ENCODE measurements around the gene PLEKHG2. TPM values are rescaled to one million over a fixed set of nuclear protein-coding genes. Genes with fewer than 3 reads are reported as not detected.

Gene PLEKHG2
- polyA plus RNA-seq, 2 of the 4 experiments (the other 2 are of a cell fraction), result 21.6 to 41.7 TPM

DNA sequence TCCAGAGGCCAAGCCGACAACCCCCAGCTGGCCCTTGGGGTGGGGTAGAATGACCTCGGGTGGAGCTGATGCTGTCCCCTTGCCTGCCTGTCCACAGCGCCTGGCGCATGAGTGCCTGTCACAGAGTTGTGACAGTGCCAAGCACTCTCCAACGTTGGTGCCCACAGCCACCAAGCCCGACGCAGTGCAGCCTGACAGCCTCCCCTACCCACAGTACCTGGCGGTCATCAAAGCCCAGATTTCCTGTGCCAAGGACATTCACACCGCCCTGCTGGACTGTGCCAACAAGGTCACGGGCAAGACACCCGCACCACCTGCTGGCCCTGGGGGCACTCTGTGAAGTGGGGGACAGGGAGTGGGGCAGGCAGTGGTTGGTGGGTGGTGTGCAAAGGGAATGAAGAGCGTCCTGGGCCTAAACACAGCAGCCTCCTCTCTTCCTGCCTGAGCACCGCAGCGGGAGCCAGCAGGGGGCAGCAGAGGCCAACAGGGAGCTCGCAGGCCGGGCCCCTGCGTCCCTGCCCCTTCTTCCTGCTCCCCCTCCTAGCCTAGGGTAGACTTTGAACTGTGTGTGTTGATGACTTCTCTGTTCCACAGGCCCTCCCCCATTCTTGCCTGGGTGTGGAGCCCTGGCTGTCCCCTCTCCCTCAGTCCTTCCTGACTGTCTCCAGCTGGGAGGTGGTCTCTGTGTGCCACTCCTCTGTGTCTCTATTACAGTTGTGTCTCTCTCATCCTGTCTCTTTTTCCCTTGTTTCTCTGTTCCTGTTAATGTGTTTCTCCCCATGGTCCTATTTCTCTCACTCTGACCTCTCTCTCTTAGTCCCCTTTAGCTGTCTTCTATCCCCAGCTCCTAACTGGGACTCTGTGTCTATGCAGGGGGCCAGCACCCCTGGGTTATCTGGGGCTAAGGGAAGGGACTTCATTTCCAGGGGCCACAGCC is 14.8 kb upstream of the PLEKHG2 start:
- 31% methylated on average over 17 of the region's 17 CpGs for WGBS (ENCODE audit: missing lambda C conversion rate)
- peak overlapping the region; percentile 22; the same call in 2 of the 3 replicates for H3K4me3 ChIP-seq

More for the DNA sequence above, 14.8 kb upstream of the PLEKHG2 start:
- peak; percentile 96 for FAIRE-seq
- Histone ChIP-seq H3K9me3 (no peaks in the 10 kb centered on the region), H3K4me1 (peaks cover 56% of the 10 kb centered on the region), H3K4me2 (peak overlapping the region; percentile 85), H3K27ac (peak overlapping the region; percentile 92 to 99)
- peak; percentile 98 to 99 for DNase-seq (ENCODE audit: low read depth in 1 of 2, low spot score in 1 of 2)
- ATAC-seq, result peak; percentile 52 to 84
- TF ChIP-seq RAD21 (conservative IDR thresholded peaks at IDR 0.05 in 1 of 2, IDR thresholded peaks at IDR 0.05 in 1 of 2), result peak; percentile 100
- peak; percentile 92; the same call in 1 of the 2 replicates for TF ChIP-seq RCOR1 (IDR thresholded peaks at IDR 0.05; ENCODE audit: low read depth, low read length)
- peak; percentile 86; the same call in 1 of the 2 replicates for TF ChIP-seq POLR2AphosphoS2 (conservative IDR thresholded peaks at IDR 0.05; ENCODE audit: low read length)
- TF ChIP-seq ZC3H11A (IDR thresholded peaks at IDR 0.05), result peak; percentile 33; the same call in 1 of the 2 replicates
- TF ChIP-seq, protein P1, sequence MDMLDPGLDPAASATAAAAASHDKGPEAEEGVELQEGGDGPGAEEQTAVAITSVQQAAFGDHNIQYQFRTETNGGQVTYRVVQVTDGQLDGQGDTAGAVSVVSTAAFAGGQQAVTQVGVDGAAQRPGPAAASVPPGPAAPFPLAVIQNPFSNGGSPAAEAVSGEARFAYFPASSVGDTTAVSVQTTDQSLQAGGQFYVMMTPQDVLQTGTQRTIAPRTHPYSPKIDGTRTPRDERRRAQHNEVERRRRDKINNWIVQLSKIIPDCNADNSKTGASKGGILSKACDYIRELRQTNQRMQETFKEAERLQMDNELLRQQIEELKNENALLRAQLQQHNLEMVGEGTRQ (IDR thresholded peaks at IDR 0.05), result peak; percentile 3; the same call in 1 of the 2 replicates
- TF ChIP-seq MAX (IDR thresholded peaks at IDR 0.05), result peak; percentile 60
- peak; percentile 94 for TF ChIP-seq ZFP36 (IDR thresholded peaks at IDR 0.05; ENCODE audit: borderline replicate concordance, partially characterized antibody)
- no peak; the same call in 2 of the 3 replicates for TF ChIP-seq BCL3 (IDR thresholded peaks at IDR 0.05)
- TF ChIP-seq POLR2A (IDR thresholded peaks at IDR 0.05; ENCODE audit: low read length), result peak; percentile 47; the same call in 1 of the 2 replicates
- TF ChIP-seq JUN (IDR thresholded peaks at IDR 0.05), result peak; percentile 87 to 93
- no peak; the same call in 1 of the 2 replicates for TF ChIP-seq SREBF2 (IDR thresholded peaks at IDR 0.05)
- 0 out of 2 replicates have a peak, but pooled peaks have one; percentile 46 for TF ChIP-seq RFX5 (IDR thresholded peaks at IDR 0.05)
- no peak; the same call in 1 of the 2 replicates for TF ChIP-seq MYC (IDR thresholded peaks at IDR 0.05; ENCODE audit: borderline replicate concordance, low read length)
- 0 out of 2 replicates have a peak, but pooled peaks have one; percentile 13 for TF ChIP-seq BHLHE40 (IDR thresholded peaks at IDR 0.05; ENCODE audit: low read depth, low read length)
- no peak for TF ChIP-seq NPAS2 (CRISPR knock-in tag; IDR thresholded peaks at IDR 0.05; ENCODE audit: borderline replicate concordance)
- peak; percentile 100 for TF ChIP-seq SMC3 (IDR thresholded peaks at IDR 0.05)
- peak; percentile 75; the same call in 1 of the 2 replicates for TF ChIP-seq ESRRA (IDR thresholded peaks at IDR 0.05; ENCODE audit: borderline replicate concordance, low read length)
- TF ChIP-seq, protein P2, sequence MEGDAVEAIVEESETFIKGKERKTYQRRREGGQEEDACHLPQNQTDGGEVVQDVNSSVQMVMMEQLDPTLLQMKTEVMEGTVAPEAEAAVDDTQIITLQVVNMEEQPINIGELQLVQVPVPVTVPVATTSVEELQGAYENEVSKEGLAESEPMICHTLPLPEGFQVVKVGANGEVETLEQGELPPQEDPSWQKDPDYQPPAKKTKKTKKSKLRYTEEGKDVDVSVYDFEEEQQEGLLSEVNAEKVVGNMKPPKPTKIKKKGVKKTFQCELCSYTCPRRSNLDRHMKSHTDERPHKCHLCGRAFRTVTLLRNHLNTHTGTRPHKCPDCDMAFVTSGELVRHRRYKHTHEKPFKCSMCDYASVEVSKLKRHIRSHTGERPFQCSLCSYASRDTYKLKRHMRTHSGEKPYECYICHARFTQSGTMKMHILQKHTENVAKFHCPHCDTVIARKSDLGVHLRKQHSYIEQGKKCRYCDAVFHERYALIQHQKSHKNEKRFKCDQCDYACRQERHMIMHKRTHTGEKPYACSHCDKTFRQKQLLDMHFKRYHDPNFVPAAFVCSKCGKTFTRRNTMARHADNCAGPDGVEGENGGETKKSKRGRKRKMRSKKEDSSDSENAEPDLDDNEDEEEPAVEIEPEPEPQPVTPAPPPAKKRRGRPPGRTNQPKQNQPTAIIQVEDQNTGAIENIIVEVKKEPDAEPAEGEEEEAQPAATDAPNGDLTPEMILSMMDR (IDR thresholded peaks at IDR 0.05), result peak; percentile 100
- TF ChIP-seq FOSL2 (IDR thresholded peaks at IDR 0.05), result no peak
- peak; percentile 72 for TF ChIP-seq FOSL2 (CRISPR knock-in tag; IDR thresholded peaks at IDR 0.05)
- TF ChIP-seq EHF (CRISPR knock-in tag; IDR thresholded peaks at IDR 0.05), result no peak
- TF ChIP-seq MAZ (IDR thresholded peaks at IDR 0.05; ENCODE audit: borderline replicate concordance, low read depth, low read length), result peak; percentile 93; the same call in 1 of the 2 replicates
- peak; percentile 21; the same call in 1 of the 2 replicates for TF ChIP-seq TFCP2L1 (CRISPR knock-in tag; IDR thresholded peaks at IDR 0.05)
- TF ChIP-seq CHD2 (IDR thresholded peaks at IDR 0.05; ENCODE audit: low read length, partially characterized antibody), result peak; percentile 64
- no peak for TF ChIP-seq MAFK (IDR thresholded peaks at IDR 0.05; ENCODE audit: partially characterized antibody)
- TF ChIP-seq NFE2L2 (conservative IDR thresholded peaks at IDR 0.05; ENCODE audit: low read length), result peak; percentile 44
- TF ChIP-seq RARB (CRISPR knock-in tag; IDR thresholded peaks at IDR 0.05), result 0 out of 2 replicates have a peak, but pooled peaks have one; percentile 17
- no peak for TF ChIP-seq NR3C1 (IDR thresholded peaks at IDR 0.05)
- no peak for TF ChIP-seq REST (IDR thresholded peaks at IDR 0.05)
- CTCF ChIA-PET, result interaction anchor here (0.5 to 21.4 kb wide), 75 partner anchors 7 to 995 kb away, joined by 3 to 484 read pairs (median 4); partner anchors contain the start of genes DLL3, EID2, EID2B and FAM98C
- POLR2A ChIA-PET, result interaction anchor here (0.6 to 3.8 kb wide), 12 partner anchors 10 to 823 kb away, joined by 3 to 122 read pairs (median 8); partner anchors contain the start of genes FBXO17, PLEKHG2, RPS16 and SAMD4B

Data from A549 (cell line).